HL-60 (cell line): ENCODE results near the gene GLCE.

Experiments
- POLR2AphosphoS5 ChIP-seq: IDR thresholded peaks from 2 replicates; pipeline ENCODE4 v1.6.1; 2012; ENCODE audit warnings: low read depth
- TF ChIP-seq, protein P1 (sequence below): IDR thresholded peaks from one replicate; pipeline ENCODE4 v1.5.1; 2011; ENCODE audit warnings: low read length, control low read depth, inconsistent platforms; ENCODE audit not compliant: insufficient read depth
- TF ChIP-seq, protein P2 (sequence below): IDR thresholded peaks from 2 replicates; pipeline ENCODE4 v1.6.1; 2012; ENCODE audit warnings: low read depth; ENCODE audit not compliant: insufficient replicate concordance

DNA sequence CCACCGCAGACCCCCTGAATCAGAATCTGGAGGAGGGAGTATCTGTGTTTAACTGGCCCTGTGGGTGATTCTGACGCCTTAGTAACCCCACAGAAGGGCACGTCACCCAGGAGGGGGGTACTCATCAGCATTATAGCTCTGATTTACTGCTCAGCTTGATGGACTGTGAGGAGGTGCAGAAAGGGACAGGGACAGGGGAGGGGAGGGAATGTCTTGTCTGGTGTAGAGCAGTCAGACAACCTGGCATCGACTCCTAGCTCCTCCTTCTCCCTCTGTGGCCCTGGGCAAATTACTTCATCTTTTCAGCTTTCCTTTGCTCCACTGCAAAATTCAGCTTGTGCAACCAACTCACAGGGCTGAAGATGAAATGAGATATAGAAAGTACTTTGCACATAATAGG lies 42.3 kb upstream of the GLCE start:
- TF ChIP-seq, protein P1, sequence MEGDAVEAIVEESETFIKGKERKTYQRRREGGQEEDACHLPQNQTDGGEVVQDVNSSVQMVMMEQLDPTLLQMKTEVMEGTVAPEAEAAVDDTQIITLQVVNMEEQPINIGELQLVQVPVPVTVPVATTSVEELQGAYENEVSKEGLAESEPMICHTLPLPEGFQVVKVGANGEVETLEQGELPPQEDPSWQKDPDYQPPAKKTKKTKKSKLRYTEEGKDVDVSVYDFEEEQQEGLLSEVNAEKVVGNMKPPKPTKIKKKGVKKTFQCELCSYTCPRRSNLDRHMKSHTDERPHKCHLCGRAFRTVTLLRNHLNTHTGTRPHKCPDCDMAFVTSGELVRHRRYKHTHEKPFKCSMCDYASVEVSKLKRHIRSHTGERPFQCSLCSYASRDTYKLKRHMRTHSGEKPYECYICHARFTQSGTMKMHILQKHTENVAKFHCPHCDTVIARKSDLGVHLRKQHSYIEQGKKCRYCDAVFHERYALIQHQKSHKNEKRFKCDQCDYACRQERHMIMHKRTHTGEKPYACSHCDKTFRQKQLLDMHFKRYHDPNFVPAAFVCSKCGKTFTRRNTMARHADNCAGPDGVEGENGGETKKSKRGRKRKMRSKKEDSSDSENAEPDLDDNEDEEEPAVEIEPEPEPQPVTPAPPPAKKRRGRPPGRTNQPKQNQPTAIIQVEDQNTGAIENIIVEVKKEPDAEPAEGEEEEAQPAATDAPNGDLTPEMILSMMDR: no peak
- TF ChIP-seq POLR2AphosphoS5: no peak
- TF ChIP-seq, protein P2, sequence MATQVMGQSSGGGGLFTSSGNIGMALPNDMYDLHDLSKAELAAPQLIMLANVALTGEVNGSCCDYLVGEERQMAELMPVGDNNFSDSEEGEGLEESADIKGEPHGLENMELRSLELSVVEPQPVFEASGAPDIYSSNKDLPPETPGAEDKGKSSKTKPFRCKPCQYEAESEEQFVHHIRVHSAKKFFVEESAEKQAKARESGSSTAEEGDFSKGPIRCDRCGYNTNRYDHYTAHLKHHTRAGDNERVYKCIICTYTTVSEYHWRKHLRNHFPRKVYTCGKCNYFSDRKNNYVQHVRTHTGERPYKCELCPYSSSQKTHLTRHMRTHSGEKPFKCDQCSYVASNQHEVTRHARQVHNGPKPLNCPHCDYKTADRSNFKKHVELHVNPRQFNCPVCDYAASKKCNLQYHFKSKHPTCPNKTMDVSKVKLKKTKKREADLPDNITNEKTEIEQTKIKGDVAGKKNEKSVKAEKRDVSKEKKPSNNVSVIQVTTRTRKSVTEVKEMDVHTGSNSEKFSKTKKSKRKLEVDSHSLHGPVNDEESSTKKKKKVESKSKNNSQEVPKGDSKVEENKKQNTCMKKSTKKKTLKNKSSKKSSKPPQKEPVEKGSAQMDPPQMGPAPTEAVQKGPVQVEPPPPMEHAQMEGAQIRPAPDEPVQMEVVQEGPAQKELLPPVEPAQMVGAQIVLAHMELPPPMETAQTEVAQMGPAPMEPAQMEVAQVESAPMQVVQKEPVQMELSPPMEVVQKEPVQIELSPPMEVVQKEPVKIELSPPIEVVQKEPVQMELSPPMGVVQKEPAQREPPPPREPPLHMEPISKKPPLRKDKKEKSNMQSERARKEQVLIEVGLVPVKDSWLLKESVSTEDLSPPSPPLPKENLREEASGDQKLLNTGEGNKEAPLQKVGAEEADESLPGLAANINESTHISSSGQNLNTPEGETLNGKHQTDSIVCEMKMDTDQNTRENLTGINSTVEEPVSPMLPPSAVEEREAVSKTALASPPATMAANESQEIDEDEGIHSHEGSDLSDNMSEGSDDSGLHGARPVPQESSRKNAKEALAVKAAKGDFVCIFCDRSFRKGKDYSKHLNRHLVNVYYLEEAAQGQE: no peak
